Keratinocyte (primary cell): Measurements from ENCODE around the gene CKLF. TPM values are rescaled to one million over a fixed set of nuclear protein-coding genes. Genes with fewer than 3 reads are reported as not detected.
A peak's percentile ranks its signal among the peaks of the same experiment; 100 is the strongest.

Source experiments
- DNase-seq: peaks from one replicate; pipeline ENCODE4 v3.0.0-alpha.2; 2011; ENCODE audit warnings: low read depth, missing footprints, low spot score
- FAIRE-seq: peaks from 2 replicates; lab custom pipeline; 2011; peaks lifted over from hg19 to GRCh38; lab: Jason Lieb, UNC
- H2AFZ ChIP-seq: 2 replicates; pipeline ENCODE4 v1.6.0; 2012; ENCODE audit warnings: low read length, control low read depth, inconsistent platforms; ENCODE audit not compliant: control insufficient read depth
- H3K27ac ChIP-seq: 2 replicates; pipeline ENCODE4 v1.5.1; 2011; ENCODE audit warnings: low read length; ENCODE audit not compliant: control insufficient read depth, insufficient read depth
- H3K27me3 ChIP-seq: 3 replicates; pipeline ENCODE4 v1.6.0; 2011; ENCODE audit warnings: low read length; ENCODE audit not compliant: control insufficient read depth, insufficient read depth; ENCODE audit errors: extremely low read depth
- H3K36me3 ChIP-seq, 2 experiments: 2 replicates in 1 of 2; 3 replicates in 1 of 2; pipeline ENCODE4 v1.5.1; 2011; ENCODE audit warnings: low read length in 2 of 2, mild to moderate bottlenecking in 1 of 2; ENCODE audit not compliant: control insufficient read depth in 2 of 2, insufficient read depth in 2 of 2; ENCODE audit errors: extremely low read depth in 1 of 2
- H3K4me1 ChIP-seq: 3 replicates; pipeline ENCODE4 v1.5.1; 2011; ENCODE audit warnings: low read length; ENCODE audit not compliant: control insufficient read depth, insufficient read depth; ENCODE audit errors: extremely low read depth
- H3K4me2 ChIP-seq: 3 replicates; pipeline ENCODE4 v1.6.0; 2011; ENCODE audit warnings: low read depth, low read length; ENCODE audit not compliant: control insufficient read depth, insufficient read depth; ENCODE audit errors: extremely low read depth
- H3K4me3 ChIP-seq, 3 experiments: fragments of 200-600 bp in 1 of 3; sonication (generic) in 1 of 3; 2 replicates in 2 of 3; 3 replicates in 1 of 3; pipeline ENCODE4 v1.5.1; 2011 to 2016; ENCODE audit warnings: low read length in 3 of 3, mild to moderate bottlenecking in 3 of 3, control low read depth in 2 of 3, inconsistent platforms in 1 of 3, low read depth in 1 of 3, mixed read lengths in 1 of 3, mixed run types in 1 of 3, moderate library complexity in 1 of 3; ENCODE audit not compliant: control insufficient read depth in 2 of 3, insufficient read depth in 2 of 3; ENCODE audit errors: extremely low read depth in 1 of 3
- H3K79me2 ChIP-seq: 2 replicates; pipeline ENCODE4 v1.6.0; 2012; ENCODE audit warnings: low read length; ENCODE audit not compliant: control insufficient read depth, insufficient read depth
- H3K9ac ChIP-seq: 3 replicates; pipeline ENCODE4 v1.6.0; 2011; ENCODE audit warnings: low read length; ENCODE audit not compliant: control insufficient read depth, insufficient read depth; ENCODE audit errors: extremely low read depth
- H3K9me1 ChIP-seq: 3 replicates; pipeline ENCODE4 v1.6.0; 2011; ENCODE audit warnings: low read length; ENCODE audit not compliant: control insufficient read depth, insufficient read depth; ENCODE audit errors: extremely low read depth
- H3K9me3 ChIP-seq: 2 replicates; pipeline ENCODE4 v1.5.1; 2012; ENCODE audit warnings: low read depth, low read length; ENCODE audit not compliant: control insufficient read depth
- H4K20me1 ChIP-seq: 3 replicates; pipeline ENCODE4 v1.6.0; 2011; ENCODE audit warnings: low read length; ENCODE audit not compliant: control insufficient read depth, insufficient read depth; ENCODE audit errors: extremely low read depth
- EZH2 ChIP-seq: IDR thresholded peaks from one replicate; pipeline ENCODE4 v1.6.1; 2012; ENCODE audit warnings: inconsistent platforms, mild to moderate bottlenecking, low read length, moderate library complexity
- dilution Hi-C: fragments of 300-500 bp; cut with MboI; formaldehyde crosslinking; loops from one replicate; pipeline ENCODE4 v1.7.0; 2020; ENCODE audit warnings: low sequenced_read_pairs; ENCODE audit not compliant: extremely low pct_ligation_motif_present
- polyA minus RNA-seq, 3 experiments: library from RNA; depleted of rRNA, polyadenylated mRNA; stranded (reverse); fragments of >200 nt; gene quantifications; 1 replicate in 1 of 3; 2 replicates in 1 of 3; 3 replicates in 1 of 3; pipeline ENCODE4 v1.2.3, GENCODE V29; 2011
- polyA plus RNA-seq, 5 experiments: library from polyadenylated mRNA; depleted of rRNA in 3 of 5; stranded (reverse) in 3 of 5; stranded (forward) in 1 of 5; unstranded in 1 of 5; fragments of >200 nt; gene quantifications; 1 replicate in 1 of 5; 2 replicates in 3 of 5; 3 replicates in 1 of 5; pipeline versions ENCODE4 v1.2.1 to v1.2.3, GENCODE V29; 2011 to 2012; ENCODE audit warnings: missing spikeins in 2 of 5, low read depth in 1 of 5, low replicate concordance in 1 of 5
- TF ChIP-seq, protein P1 (sequence below), 3 experiments: IDR thresholded peaks in 1 of 3; conservative IDR thresholded peaks in 1 of 3; optimal IDR thresholded peaks in 1 of 3; 2 replicates in 2 of 3; 3 replicates in 1 of 3; pipeline versions ENCODE3 to v1.5.1; 2011; ENCODE audit warnings: low read length in 3 of 3, mild to moderate bottlenecking in 3 of 3, moderate library complexity in 2 of 3, control low read depth in 1 of 3, inconsistent platforms in 1 of 3; ENCODE audit not compliant: insufficient read depth in 2 of 3; ENCODE audit errors: extremely low read depth in 1 of 3

CKLF gene, protein sequence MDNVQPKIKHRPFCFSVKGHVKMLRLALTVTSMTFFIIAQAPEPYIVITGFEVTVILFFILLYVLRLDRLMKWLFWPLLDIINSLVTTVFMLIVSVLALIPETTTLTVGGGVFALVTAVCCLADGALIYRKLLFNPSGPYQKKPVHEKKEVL
- polyA plus RNA-seq (34.7 to 40.3 TPM (median 38.0 TPM) in 3 replicates), polyA minus RNA-seq (11.2 to 17.1 TPM (median 12.5 TPM) in 3 replicates)
- not detected for polyA plus RNA-seq (2011; ENCODE audit: low read depth)
- 33.9 and 39.4 TPM in 2 replicates for polyA plus RNA-seq (2011; cell fraction: cytosol; rRNA removed)
- 16.9 and 18.1 TPM in 2 replicates for polyA plus RNA-seq (2011; cell fraction: nucleus; rRNA removed)
- 11.9 and 38.6 TPM in 2 replicates for polyA plus RNA-seq (2012; ENCODE audit: low replicate concordance)
- 33.2 TPM for polyA minus RNA-seq (2011; cell fraction: cytosol; rRNA and poly(A)+ RNA removed)
- 5.6 and 8.8 TPM in 2 replicates for polyA minus RNA-seq (2011; cell fraction: nucleus; rRNA and poly(A)+ RNA removed)

DNA sequence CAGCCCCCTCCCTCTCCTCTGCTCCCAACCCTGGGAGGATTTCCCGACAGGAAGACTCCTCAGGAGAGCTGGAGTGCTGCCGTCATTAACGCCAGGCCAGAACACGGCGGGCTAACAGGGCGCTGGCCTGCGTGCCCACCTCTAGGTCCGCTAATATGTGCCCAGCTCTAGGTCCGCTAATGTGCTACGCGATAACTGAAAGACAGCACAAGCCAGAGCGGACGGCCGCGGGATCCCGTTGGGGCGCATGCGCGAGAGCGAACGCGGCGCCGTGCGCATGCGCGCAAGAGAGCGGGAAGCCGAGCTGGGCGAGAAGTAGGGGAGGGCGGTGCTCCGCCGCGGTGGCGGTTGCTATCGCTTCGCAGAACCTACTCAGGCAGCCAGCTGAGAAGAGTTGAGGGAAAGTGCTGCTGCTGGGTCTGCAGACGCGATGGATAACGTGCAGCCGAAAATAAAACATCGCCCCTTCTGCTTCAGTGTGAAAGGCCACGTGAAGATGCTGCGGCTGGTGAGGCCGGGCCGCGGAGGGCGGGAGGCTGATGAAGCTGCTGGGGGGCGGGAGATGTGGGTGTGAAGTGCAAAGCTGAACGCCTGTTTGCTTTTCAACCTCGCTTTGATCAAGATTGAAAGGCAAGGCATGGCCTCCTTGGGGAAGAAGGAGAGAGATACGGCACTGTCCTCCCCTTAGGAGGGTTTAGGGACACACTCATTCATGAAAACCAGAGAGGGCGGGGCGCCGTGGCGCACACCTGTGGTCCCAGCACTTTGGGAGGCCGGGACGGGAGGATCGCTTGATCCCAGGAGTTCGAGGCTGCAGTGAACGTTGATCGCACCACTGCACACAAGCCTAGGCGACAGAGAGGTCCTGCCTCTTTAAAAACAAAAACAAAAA is at the start of gene CKLF:
CKLF (plus strand) TSS at position 291 of the 892 bp plus-strand sequence; CDS start at position 431, 140 bp downstream.
- Histone ChIP-seq H3K4me3 (peak within 1 kb of the TSS; percentile 52 to 75 (median 61)), H3K4me1 (peaks cover 26% of the 10 kb centered on the region), H4K20me1 (no peaks in the 10 kb centered on the region), H3K27ac (peak within 1 kb of the TSS; percentile 36), H3K36me3 (no peaks in the 10 kb centered on the region), H3K27me3 (no peaks in the 10 kb centered on the region), H3K9me1 (no peaks in the 10 kb centered on the region), H3K4me2 (peak within 1 kb of the TSS; percentile 90), H2AFZ (peak within 1 kb of the TSS; percentile 91), H3K9ac (peak within 1 kb of the TSS; percentile 66), H3K79me2 (no peaks in the 10 kb centered on the region), H3K9me3 (no peaks in the 10 kb centered on the region)
- FAIRE-seq = peak; percentile 60
- TF ChIP-seq EZH2 = no peak
- TF ChIP-seq, protein P1, sequence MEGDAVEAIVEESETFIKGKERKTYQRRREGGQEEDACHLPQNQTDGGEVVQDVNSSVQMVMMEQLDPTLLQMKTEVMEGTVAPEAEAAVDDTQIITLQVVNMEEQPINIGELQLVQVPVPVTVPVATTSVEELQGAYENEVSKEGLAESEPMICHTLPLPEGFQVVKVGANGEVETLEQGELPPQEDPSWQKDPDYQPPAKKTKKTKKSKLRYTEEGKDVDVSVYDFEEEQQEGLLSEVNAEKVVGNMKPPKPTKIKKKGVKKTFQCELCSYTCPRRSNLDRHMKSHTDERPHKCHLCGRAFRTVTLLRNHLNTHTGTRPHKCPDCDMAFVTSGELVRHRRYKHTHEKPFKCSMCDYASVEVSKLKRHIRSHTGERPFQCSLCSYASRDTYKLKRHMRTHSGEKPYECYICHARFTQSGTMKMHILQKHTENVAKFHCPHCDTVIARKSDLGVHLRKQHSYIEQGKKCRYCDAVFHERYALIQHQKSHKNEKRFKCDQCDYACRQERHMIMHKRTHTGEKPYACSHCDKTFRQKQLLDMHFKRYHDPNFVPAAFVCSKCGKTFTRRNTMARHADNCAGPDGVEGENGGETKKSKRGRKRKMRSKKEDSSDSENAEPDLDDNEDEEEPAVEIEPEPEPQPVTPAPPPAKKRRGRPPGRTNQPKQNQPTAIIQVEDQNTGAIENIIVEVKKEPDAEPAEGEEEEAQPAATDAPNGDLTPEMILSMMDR (optimal IDR thresholded peaks at IDR 0.05 in 1 of 3, IDR thresholded peaks at IDR 0.05 in 1 of 3, conservative IDR thresholded peaks at IDR 0.05 in 1 of 3; ENCODE audit: extremely low read depth in 1 of 3, insufficient read depth in 2 of 3, low read length in 3 of 3) = no peak
- dilution Hi-C loops = no loop called here
- peak; percentile 44 for DNase-seq

- H3K9ac ChIP-seq = no peak overlapping the region
- FAIRE-seq = no peak
Observed at GRCh38 chr16:66503030-66503429, 49.3 kb upstream of the CKLF start.

More at GRCh38 chr16:66503030-66503429, 49.3 kb upstream of the CKLF start:
- TF ChIP-seq, protein P1 (optimal IDR thresholded peaks at IDR 0.05 in 1 of 3, IDR thresholded peaks at IDR 0.05 in 1 of 3, conservative IDR thresholded peaks at IDR 0.05 in 1 of 3; ENCODE audit: extremely low read depth in 1 of 3, insufficient read depth in 2 of 3, low read length in 3 of 3) = no peak
- TF ChIP-seq EZH2 = no peak
- Histone ChIP-seq H3K79me2 (no peaks in the 10 kb centered on the region), H3K4me1 (peaks cover 7% of the 10 kb centered on the region), H2AFZ (no peak overlapping the region), H3K4me3 (no peak overlapping the region), H4K20me1 (no peaks in the 10 kb centered on the region), H3K9me1 (no peaks in the 10 kb centered on the region), H3K4me2 (no peak overlapping the region), H3K27me3 (no peaks in the 10 kb centered on the region), H3K27ac (no peak overlapping the region), H3K9me3 (no peaks in the 10 kb centered on the region), H3K36me3 (no peaks in the 10 kb centered on the region)
- dilution Hi-C loops = no loop called here
- no peak for DNase-seq
